Measurements from ENCODE around the gene USHBP1. TPM values are rescaled to one million over a fixed set of nuclear protein-coding genes. Genes with fewer than 3 reads are reported as not detected.

The USHBP1 gene
- total RNA-seq, 2 experiments from 2014 or later, result 0.20 TPM; not detected in 1

- Mint-ChIP-seq H3K9me3 (no peaks in the 10 kb centered on the region), H3K27ac (no peak overlapping the region), H3K36me3 (ENCODE audit: low read depth) (peaks cover 7% of the 10 kb centered on the region), H3K27me3 (ENCODE audit: low read depth) (no peaks in the 10 kb centered on the region), H3K4me3 (no peak overlapping the region), H3K4me1 (ENCODE audit: low read depth) (peaks cover 21% of the 10 kb centered on the region)
- DNase-seq, result no peak
- CTCF ChIA-PET, result no interaction called here
- intact Hi-C loops (cut with micrococcal nuclease), result no loop called here
Measured at GRCh38 chr19:17232258-17232657, 32.3 kb downstream of the USHBP1 start.

- H3K4me1 Mint-ChIP-seq (ENCODE audit: low read depth), result peaks cover 24% of the 10 kb centered on the region
- H3K27ac Mint-ChIP-seq, result no peak overlapping the region
- peaks cover 7% of the 10 kb centered on the region for H3K36me3 Mint-ChIP-seq (ENCODE audit: low read depth)
- DNase-seq, result no peak
- no peaks in the 10 kb centered on the region for H3K27me3 Mint-ChIP-seq (ENCODE audit: low read depth)
- intact Hi-C loops (cut with micrococcal nuclease), result no loop called here
- no peak overlapping the region for H3K4me3 Mint-ChIP-seq
- CTCF ChIA-PET, result no interaction called here
- no peaks in the 10 kb centered on the region for H3K9me3 Mint-ChIP-seq
Measured at GRCh38 chr19:17229890-17230289, 34.7 kb downstream of the USHBP1 start.

GRCh38 chr19:17227798-17228367 lies 36.7 kb downstream of the USHBP1 start:
- Mint-ChIP-seq H3K36me3 (ENCODE audit: low read depth) (peaks cover 3% of the 10 kb centered on the region), H3K27me3 (ENCODE audit: low read depth) (no peaks in the 10 kb centered on the region), H3K4me3 (peak overlapping the region; percentile 12), H3K27ac (no peak overlapping the region), H3K4me1 (ENCODE audit: low read depth) (peaks cover 10% of the 10 kb centered on the region), H3K9me3 (no peaks in the 10 kb centered on the region)
- intact Hi-C loops (cut with micrococcal nuclease), result no loop called here
- DNase-seq, result no peak
- CTCF ChIA-PET, result interaction anchor here (1.4 kb wide), 1 partner anchor 159 kb away, joined by 3 read pairs; no protein-coding TSS in a partner anchor

DNA sequence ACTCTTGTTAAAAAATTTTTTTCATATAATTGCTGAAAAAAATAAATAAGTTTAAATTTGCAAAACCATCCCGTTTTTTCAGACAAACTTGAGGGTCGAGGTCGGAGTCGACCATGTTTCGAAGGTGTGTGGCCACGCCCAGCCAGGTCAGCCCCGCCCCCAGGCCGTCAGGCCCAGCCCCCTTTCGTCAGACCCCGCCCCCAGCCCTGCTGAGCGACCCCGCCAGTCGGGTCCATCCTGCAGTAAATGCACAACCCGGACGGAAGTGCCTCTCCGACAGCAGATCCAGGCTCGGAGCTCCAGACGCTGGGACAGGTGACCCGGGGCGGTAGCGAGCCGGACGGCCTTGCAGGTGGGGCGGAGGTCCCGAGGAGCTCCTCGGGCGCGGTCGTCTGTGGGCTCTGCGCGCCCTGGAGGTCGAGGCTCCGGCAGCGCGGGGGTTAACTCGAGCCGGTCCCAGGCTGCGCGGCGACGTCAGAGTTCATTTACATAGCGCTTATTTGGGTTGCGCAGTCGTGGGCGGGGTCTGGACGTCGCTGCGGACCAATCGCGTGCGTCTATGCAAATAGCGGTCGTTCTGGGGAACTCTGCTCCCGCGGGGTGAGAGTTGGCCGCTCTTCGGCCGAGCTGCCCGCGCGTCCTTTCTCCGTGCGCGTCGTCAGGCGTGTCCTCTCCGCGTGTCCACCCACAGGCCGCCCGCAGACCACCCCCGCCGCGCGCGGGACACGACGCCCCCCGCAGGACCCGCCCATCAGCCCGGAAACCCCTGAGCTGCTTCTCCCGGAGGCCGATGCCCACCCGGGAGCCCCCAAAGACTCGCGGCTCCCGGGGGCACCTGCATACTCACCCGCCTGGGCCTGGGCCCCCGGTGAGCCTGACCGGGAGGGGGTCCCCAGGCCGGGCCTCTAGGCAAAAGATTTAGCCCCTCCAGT lies 38.3 kb downstream of the USHBP1 start, which contains the start of gene OCEL1:
Gene OCEL1 (plus strand): TSS at position 225 of the 932 bp plus-strand sequence. CDS start 22 bp downstream, at position 247.
- intact Hi-C loops (cut with micrococcal nuclease), result loop anchor here (1.0 kb wide), 7 partner anchors 9 to 329 kb away; partner anchors contain the start of genes BABAM1, COLGALT1, DDA1 and HAUS8
- peak within 1 kb of the TSS; percentile 83 for H3K4me3 Mint-ChIP-seq
- H3K9me3 Mint-ChIP-seq, result no peaks in the 10 kb centered on the region
- CTCF ChIA-PET, result interaction anchor here (1.1 to 2.1 kb wide), 4 partner anchors 10 to 158 kb away, joined by 3 to 5 read pairs (median 4); no protein-coding TSS in a partner anchor
- H3K27me3 Mint-ChIP-seq (ENCODE audit: low read depth), result no peaks in the 10 kb centered on the region
- peaks cover 5% of the 10 kb centered on the region for H3K4me1 Mint-ChIP-seq (ENCODE audit: low read depth)
- no peaks in the 10 kb centered on the region for H3K36me3 Mint-ChIP-seq (ENCODE audit: low read depth)
- peak; percentile 98 for DNase-seq
- peak within 1 kb of the TSS; percentile 90 for H3K27ac Mint-ChIP-seq

DNA sequence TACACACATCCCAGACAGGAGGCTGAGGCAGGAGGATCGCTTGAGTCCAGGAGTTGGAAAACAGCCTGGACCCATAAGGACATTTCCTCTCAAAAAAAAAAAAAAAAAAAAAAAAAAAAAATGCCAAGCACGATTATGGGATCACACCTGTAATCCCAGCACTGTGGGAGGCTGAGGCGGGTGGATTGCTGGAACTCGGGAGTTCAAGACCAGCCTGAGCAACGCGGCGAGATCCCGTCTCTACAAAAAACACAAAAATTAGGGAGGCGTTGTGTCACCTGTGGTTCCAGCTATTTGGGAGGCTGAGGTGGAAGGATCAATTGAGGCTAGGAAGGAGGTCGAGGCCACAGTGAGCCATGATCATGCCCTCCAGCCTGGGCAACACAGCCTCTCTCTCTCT lies 39.5 kb downstream of the USHBP1 start:
- no peak for DNase-seq
- Mint-ChIP-seq H3K4me1 (ENCODE audit: low read depth) (peaks cover 5% of the 10 kb centered on the region), H3K27ac (no peak overlapping the region), H3K36me3 (ENCODE audit: low read depth) (no peaks in the 10 kb centered on the region), H3K9me3 (no peaks in the 10 kb centered on the region), H3K4me3 (peak overlapping the region; percentile 46), H3K27me3 (ENCODE audit: low read depth) (no peaks in the 10 kb centered on the region)
- CTCF ChIA-PET, result interaction anchor here (0.6 to 2.1 kb wide), 2 partner anchors 9 to 121 kb away, joined by 4 read pairs; no protein-coding TSS in a partner anchor
- intact Hi-C loops (cut with micrococcal nuclease), result no loop called here

DNA sequence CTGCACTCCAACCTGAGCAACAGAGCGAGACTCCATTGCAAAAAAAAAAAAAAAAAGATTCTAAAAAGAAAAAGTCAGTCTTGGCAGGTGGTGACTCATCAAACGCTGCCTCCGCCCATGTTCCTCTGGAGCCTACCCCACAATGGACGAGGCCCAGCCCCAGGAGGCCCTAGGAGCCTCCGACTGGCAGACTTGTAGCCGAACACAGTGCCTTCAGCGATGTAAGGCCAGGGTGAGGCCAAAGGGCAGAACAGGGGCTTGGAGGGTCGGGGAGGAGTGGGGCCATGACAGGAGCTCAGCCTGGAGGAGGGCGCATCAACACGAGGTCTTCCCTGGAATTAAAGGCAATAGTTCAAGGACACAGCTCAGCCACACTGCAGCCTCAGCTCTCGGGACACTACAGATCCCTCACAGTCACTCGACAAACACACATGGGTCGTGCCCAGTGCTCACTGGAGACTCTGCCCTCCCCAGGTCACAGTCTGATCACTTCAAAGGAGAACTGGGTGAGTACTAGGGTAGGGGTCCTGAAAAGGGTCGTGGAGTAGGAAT lies 44.3 kb downstream of the USHBP1 start:
- Mint-ChIP-seq H3K4me1 (ENCODE audit: low read depth) (peaks cover 3% of the 10 kb centered on the region), H3K36me3 (ENCODE audit: low read depth) (peaks cover 17% of the 10 kb centered on the region), H3K9me3 (no peaks in the 10 kb centered on the region), H3K27ac (no peak overlapping the region), H3K4me3 (no peak overlapping the region), H3K27me3 (ENCODE audit: low read depth) (no peaks in the 10 kb centered on the region)
- intact Hi-C loops (cut with micrococcal nuclease), result no loop called here
- CTCF ChIA-PET, result no interaction called here
- DNase-seq, result no peak

DNA sequence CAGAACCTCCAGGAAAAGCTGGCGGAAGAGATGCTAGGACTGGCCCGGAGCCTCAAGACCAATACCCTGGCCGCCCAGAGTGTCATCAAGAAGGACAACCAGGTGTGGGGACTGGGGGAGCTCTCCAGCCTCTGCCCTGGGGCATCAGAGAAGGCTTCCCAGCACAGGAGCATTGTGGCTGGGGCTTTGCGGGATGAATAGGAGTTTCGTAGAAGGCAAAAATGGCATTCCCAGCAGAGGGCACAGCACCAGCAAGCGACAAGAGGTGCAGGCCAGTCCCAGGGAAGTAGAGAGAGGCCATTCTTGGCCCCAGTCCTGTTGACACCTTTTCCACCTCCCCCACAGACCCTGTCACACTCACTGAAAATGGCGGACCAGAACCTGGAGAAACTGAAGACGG lies 45.3 kb downstream of the USHBP1 start:
- H3K36me3 Mint-ChIP-seq (ENCODE audit: low read depth), result peaks cover 17% of the 10 kb centered on the region
- no peaks in the 10 kb centered on the region for H3K27me3 Mint-ChIP-seq (ENCODE audit: low read depth)
- DNase-seq, result no peak
- peaks cover 9% of the 10 kb centered on the region for H3K4me1 Mint-ChIP-seq (ENCODE audit: low read depth)
- CTCF ChIA-PET, result no interaction called here
- H3K9me3 Mint-ChIP-seq, result no peaks in the 10 kb centered on the region
- no peak overlapping the region for H3K4me3 Mint-ChIP-seq
- no peak overlapping the region for H3K27ac Mint-ChIP-seq
- intact Hi-C loops (cut with micrococcal nuclease), result loop anchor here (5.0 kb wide), 1 partner anchor 63 kb away; the partner anchor contains the start of gene ANKLE1

- Mint-ChIP-seq H3K27ac (peak overlapping the region; percentile 97), H3K4me3 (peak overlapping the region; percentile 85), H3K36me3 (ENCODE audit: low read depth) (peaks cover 19% of the 10 kb centered on the region), H3K9me3 (no peaks in the 10 kb centered on the region), H3K4me1 (ENCODE audit: low read depth) (peaks cover 10% of the 10 kb centered on the region), H3K27me3 (ENCODE audit: low read depth) (no peaks in the 10 kb centered on the region)
- intact Hi-C loops (cut with micrococcal nuclease), result loop anchor here (5.0 kb wide), 1 partner anchor 66 kb away; the partner anchor contains the start of gene ANKLE1
- CTCF ChIA-PET, result interaction anchor here (0.7 to 1.3 kb wide), 2 partner anchors 10 to 25 kb away, joined by 4 read pairs; partner anchors contain the start of gene OCEL1
- DNase-seq, result no peak
Measured at GRCh38 chr19:17216058-17216670, 48.4 kb downstream of the USHBP1 start.

GRCh38 chr19:17215127-17215971 lies 49.2 kb downstream of the USHBP1 start, which contains the start of gene USE1:
Gene USE1, plus strand, starts transcription at chr19:17215357. Its CDS starts 49 bp downstream, at chr19:17215406.
- Mint-ChIP-seq H3K27ac (peak within 1 kb of the TSS; percentile 97), H3K4me1 (ENCODE audit: low read depth) (peaks cover 10% of the 10 kb centered on the region), H3K36me3 (ENCODE audit: low read depth) (peaks cover 19% of the 10 kb centered on the region), H3K4me3 (peak within 1 kb of the TSS; percentile 85), H3K9me3 (no peaks in the 10 kb centered on the region), H3K27me3 (ENCODE audit: low read depth) (no peaks in the 10 kb centered on the region)
- intact Hi-C loops (cut with micrococcal nuclease), result loop anchor here (1.0 to 5.0 kb wide), 5 partner anchors 11 to 140 kb away; partner anchors contain the start of genes ANKLE1, BABAM1, HAUS8 and MYO9B
- DNase-seq, result peak; percentile 93
- CTCF ChIA-PET, result interaction anchor here (0.7 to 1.5 kb wide), 7 partner anchors 10 to 67 kb away, joined by 3 to 7 read pairs (median 4); partner anchors contain the start of gene OCEL1

GRCh38 chr19:17214508-17215126 lies 49.9 kb downstream of the USHBP1 start:
- Mint-ChIP-seq H3K4me3 (peak overlapping the region; percentile 85), H3K4me1 (ENCODE audit: low read depth) (peaks cover 10% of the 10 kb centered on the region), H3K27ac (peak overlapping the region; percentile 97), H3K36me3 (ENCODE audit: low read depth) (peaks cover 19% of the 10 kb centered on the region), H3K9me3 (no peaks in the 10 kb centered on the region), H3K27me3 (ENCODE audit: low read depth) (no peaks in the 10 kb centered on the region)
- intact Hi-C loops (cut with micrococcal nuclease), result loop anchor here (1.0 to 5.0 kb wide), 5 partner anchors 12 to 139 kb away; partner anchors contain the start of genes ANKLE1, BABAM1, HAUS8 and MYO9B
- no peak for DNase-seq
- CTCF ChIA-PET, result interaction anchor here (0.7 to 1.5 kb wide), 7 partner anchors 9 to 68 kb away, joined by 3 to 7 read pairs (median 3); no protein-coding TSS in a partner anchor
